Kidney epithelial cell (primary cell): ENCODE results near the gene NSG2. TPM values are rescaled to one million over a fixed set of nuclear protein-coding genes. Genes with fewer than 3 reads are reported as not detected.

Experiments used
- DNase-seq: peaks from one replicate; pipeline ENCODE4 v3.0.0-alpha.2; 2010; ENCODE audit warnings: low read depth
- H3K27me3 ChIP-seq: 2 replicates; pipeline ENCODE4 v1.6.0; 2011; ENCODE audit warnings: low read length; ENCODE audit not compliant: control insufficient read depth, insufficient read depth
- H3K36me3 ChIP-seq: 2 replicates; pipeline ENCODE4 v1.5.1; 2011; ENCODE audit warnings: low read length; ENCODE audit not compliant: control insufficient read depth, insufficient read depth
- H3K4me3 ChIP-seq: 2 replicates; pipeline ENCODE4 v1.5.1; 2011; ENCODE audit warnings: low read depth, mild to moderate bottlenecking, control low read depth, low read length
- CTCF ChIP-seq: IDR thresholded peaks from 2 replicates; pipeline ENCODE4 v1.5.1; 2011; ENCODE audit warnings: mild to moderate bottlenecking, moderate library complexity, low read length, control low read depth, inconsistent platforms; ENCODE audit not compliant: insufficient read depth, poor library complexity, severe bottlenecking
- total RNA-seq: library from RNA; depleted of rRNA; stranded (reverse); fragments of >200 nt; gene quantifications from 2 replicates; pipeline ENCODE4 v1.2.3, GENCODE V29; 2015

The NSG2 gene
- total RNA-seq, 1 donor from 2014 or later = not detected

DNA sequence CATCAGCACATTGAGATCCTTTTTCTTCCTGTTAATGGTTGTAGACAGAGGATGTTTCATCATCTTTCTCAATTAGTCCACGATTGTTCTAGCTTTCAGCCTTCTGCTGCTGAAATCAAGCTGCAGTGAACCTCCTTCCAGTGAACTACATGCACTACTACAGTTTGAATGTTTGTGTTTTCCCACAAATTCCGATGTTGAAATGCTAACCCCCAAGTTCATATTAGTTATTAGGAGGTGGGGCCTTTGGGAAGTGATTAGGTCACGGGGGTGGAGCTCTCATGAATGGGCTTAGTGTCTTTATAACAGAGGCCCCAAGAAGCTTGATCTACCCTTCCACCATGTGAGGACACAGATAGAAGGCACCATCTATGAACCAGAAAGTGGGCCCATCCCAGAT lies 32.9 kb downstream of the NSG2 start:
- TF ChIP-seq CTCF = no peak
- no peaks in the 10 kb centered on the region for H3K27me3 ChIP-seq
- no peak overlapping the region for H3K4me3 ChIP-seq
- DNase-seq = no peak
- H3K36me3 ChIP-seq = no peaks in the 10 kb centered on the region

DNA sequence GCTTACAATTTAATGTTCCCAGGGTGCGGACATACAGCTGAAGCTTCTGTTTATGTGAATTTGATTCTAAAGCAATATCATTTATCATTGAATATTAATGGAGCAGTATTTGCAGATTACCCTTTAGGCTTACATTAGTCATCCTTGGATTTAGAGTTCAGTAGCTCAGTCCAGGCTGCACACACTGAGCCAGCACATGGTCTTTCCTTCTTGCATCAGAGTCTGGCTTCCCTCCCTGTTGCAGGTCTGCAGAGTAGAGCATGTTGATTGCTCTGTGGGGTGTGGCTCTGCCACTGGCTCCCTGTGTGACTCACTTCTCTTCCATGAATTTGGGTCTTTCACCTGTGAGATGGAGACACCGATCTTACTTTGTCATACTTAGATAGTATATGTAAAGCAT lies 36.8 kb downstream of the NSG2 start:
- no peak for DNase-seq
- H3K27me3 ChIP-seq = no peaks in the 10 kb centered on the region
- H3K4me3 ChIP-seq = no peak overlapping the region
- TF ChIP-seq CTCF = no peak
- H3K36me3 ChIP-seq = no peaks in the 10 kb centered on the region

DNA sequence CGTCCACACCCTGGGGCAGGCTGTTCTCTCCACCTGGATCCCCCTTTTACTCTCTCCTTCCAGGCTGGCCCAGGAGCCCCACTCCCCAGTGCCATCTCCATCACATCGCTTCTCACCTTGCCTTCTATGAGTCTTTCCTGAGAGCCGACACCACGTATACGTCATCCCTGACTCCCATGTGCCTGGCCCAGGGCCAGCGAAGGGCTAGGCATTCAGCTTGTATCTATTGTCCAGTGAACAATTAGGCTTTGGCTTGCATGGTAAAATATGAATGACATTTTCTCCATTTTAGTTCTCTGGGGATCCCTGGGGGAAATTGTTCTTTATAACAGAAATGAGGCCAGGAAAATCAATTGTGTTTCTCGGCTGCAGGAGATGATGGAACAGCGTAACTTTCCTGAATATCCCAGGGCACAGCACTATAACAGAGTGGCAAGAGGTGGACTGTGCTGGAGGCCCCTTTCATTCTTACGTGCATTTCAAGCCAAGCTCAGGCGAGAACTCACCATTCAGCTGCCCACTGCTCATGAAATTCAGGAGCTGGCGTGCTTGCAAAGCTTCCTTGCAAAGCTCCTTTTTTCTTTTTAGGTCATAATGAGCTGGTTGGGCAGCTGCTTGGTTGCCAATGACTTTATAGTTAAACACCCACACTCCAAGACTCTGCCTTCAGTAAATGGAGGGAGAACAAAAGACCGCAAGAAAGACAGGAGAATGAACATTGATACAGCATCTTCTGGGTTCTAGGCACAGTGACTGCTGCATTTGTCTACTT lies 37.7 kb downstream of the NSG2 start:
- TF ChIP-seq CTCF = no peak
- H3K36me3 ChIP-seq = no peaks in the 10 kb centered on the region
- H3K4me3 ChIP-seq = no peak overlapping the region
- H3K27me3 ChIP-seq = no peaks in the 10 kb centered on the region
- no peak for DNase-seq

GRCh38 chr5:174084691-174085154 lies 39.2 kb downstream of the NSG2 start:
- TF ChIP-seq CTCF = no peak
- H3K27me3 ChIP-seq = no peaks in the 10 kb centered on the region
- DNase-seq = no peak
- no peaks in the 10 kb centered on the region for H3K36me3 ChIP-seq
- no peak overlapping the region for H3K4me3 ChIP-seq

GRCh38 chr5:174086751-174087150 lies 41.2 kb downstream of the NSG2 start:
- Histone ChIP-seq H3K36me3 (no peaks in the 10 kb centered on the region), H3K4me3 (no peak overlapping the region), H3K27me3 (no peaks in the 10 kb centered on the region)
- TF ChIP-seq CTCF = no peak
- DNase-seq = no peak

GRCh38 chr5:174087783-174088182 lies 42.3 kb downstream of the NSG2 start:
- Histone ChIP-seq H3K4me3 (no peak overlapping the region), H3K27me3 (no peaks in the 10 kb centered on the region), H3K36me3 (no peaks in the 10 kb centered on the region)
- DNase-seq = no peak
- no peak for TF ChIP-seq CTCF
